ENCODE measurements around the gene SPTBN1.

The SPTBN1 gene

DNA sequence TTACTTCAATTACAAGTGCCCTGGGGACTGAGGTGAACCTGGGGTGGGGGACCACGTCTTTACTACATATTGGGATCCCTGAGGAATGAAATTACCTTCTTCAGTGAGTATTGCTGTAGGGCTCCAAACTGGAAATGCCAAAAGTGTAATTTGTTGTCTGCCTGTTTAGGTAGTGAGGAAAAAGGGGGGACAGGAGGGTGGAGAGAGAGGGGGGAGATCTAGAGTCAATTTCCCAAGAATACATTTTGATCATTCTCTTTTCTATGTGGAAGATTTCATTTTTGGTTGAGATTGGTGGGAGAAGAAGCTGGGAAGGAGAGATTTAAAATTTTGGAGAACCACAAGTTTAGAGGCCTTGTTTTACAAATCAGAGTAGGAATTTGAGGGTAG, 101.1 kb downstream of the SPTBN1 start:
- Histone ChIP-seq H3K27ac (replicated peaks; ENCODE audit: low read length) (no peak overlapping the region), H4K91ac (ENCODE audit: low read depth, low read length, poor library complexity) (no peak overlapping the region), H3K27me3 (ENCODE audit: control insufficient read depth in 3 of 3, insufficient read depth in 3 of 3, low read depth in 1 of 3, low read length in 3 of 3) (no peaks in the 10 kb centered on the region), H3K4me2 (ENCODE audit: insufficient read depth, low read length, poor library complexity, severe bottlenecking) (peak overlapping the region; percentile 70), H3K79me1 (ENCODE audit: low read depth, low read length) (no peaks in the 10 kb centered on the region), H2BK5ac (ENCODE audit: low read length) (no peak overlapping the region), H3K36me3 (replicated peaks in 1 of 2; ENCODE audit: control insufficient read depth in 2 of 2, insufficient read depth in 2 of 2, low read length in 2 of 2) (no peaks in the 10 kb centered on the region), H2AFZ (ENCODE audit: low read length) (peak overlapping the region; percentile 95), H2BK12ac (ENCODE audit: low read length) (no peak overlapping the region), H3K23ac (ENCODE audit: low read depth, low read length, poor library complexity) (no peak overlapping the region), H3K4ac (ENCODE audit: low read length) (no peak overlapping the region), H3K4me1 (ENCODE audit: control insufficient read depth in 2 of 2, insufficient read depth in 1 of 2, low read depth in 1 of 2, low read length in 2 of 2) (peaks cover 2 to 13% of the 10 kb centered on the region in 2 donors), H3K9ac (ENCODE audit: low read depth, low read length, poor library complexity) (no peak overlapping the region), H2AK5ac (ENCODE audit: low read depth, low read length) (no peak overlapping the region), H4K8ac (ENCODE audit: low read depth, low read length) (no peak overlapping the region), H3K9me3 (replicated peaks in 1 of 2; ENCODE audit: control insufficient read depth in 2 of 2, insufficient read depth in 1 of 2, low read depth in 1 of 2, low read length in 2 of 2) (no peaks in the 10 kb centered on the region), H3K18ac (ENCODE audit: low read length) (no peak overlapping the region), H3K4me3 (ENCODE audit: low read length in 2 of 2) (peak overlapping the region in 1 of 2 donors; percentile 59), H2BK120ac (ENCODE audit: low read depth, low read length) (no peak overlapping the region), H2BK15ac (ENCODE audit: low read length) (no peak overlapping the region), H3K14ac (ENCODE audit: low read length) (no peak overlapping the region)
- DNase-seq (ENCODE audit: low spot score) = no peak
- WGBS, 2 donors (ENCODE audit: extremely low coverage in 2 of 2, insufficient read length in 2 of 2, insufficient replicate concordance in 1 of 2) = no CpG with 5 or more reads among the region's 1 CpG

DNA sequence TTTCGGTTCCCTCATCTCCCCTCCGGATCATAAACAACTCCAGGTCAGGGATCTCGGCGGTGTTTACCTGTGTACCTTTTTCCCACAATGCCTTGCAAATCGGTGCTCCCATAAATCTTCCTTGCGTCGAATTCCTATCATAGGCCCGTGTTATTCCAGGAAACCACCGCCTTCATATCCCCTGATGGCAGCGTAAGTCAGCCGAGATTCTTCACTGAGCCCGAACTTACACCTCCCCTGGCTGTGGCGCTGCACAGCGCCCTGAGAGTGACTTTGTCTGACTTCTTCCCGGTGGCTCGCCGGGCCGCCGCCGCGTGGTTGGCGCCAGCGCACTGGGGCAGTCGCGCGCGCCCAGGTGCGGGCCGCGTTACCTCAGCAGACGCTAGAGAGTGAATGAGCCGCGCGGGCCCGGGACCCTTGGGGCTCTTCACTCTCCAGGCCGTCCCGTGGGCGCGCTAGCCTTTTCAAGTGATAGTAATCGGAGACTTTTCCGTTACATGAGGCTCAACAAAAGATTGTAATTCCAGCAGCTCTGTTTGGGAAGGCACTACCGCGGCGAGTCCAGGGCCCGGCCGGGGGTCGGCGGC, 101.6 kb downstream of the SPTBN1 start:
- H3K79me1 ChIP-seq (ENCODE audit: low read depth, low read length) = no peaks in the 10 kb centered on the region
- H4K8ac ChIP-seq (ENCODE audit: low read depth, low read length) = no peak overlapping the region
- DNase-seq (ENCODE audit: low spot score) = peak; percentile 67
- no peak overlapping the region for H2BK120ac ChIP-seq (ENCODE audit: low read depth, low read length)
- H3K27ac ChIP-seq (replicated peaks; ENCODE audit: low read length) = peak overlapping the region; percentile 84
- H3K4me1 ChIP-seq (ENCODE audit: control insufficient read depth in 2 of 2, insufficient read depth in 1 of 2, low read depth in 1 of 2, low read length in 2 of 2) = peaks cover 2 to 13% of the 10 kb centered on the region in 2 donors
- peak overlapping the region; percentile 70 for H3K4me2 ChIP-seq (ENCODE audit: insufficient read depth, low read length, poor library complexity, severe bottlenecking)
- peak overlapping the region; percentile 95 for H2AFZ ChIP-seq (ENCODE audit: low read length)
- WGBS, 2 donors (ENCODE audit: extremely low coverage in 2 of 2, insufficient read length in 2 of 2, insufficient replicate concordance in 1 of 2) = no CpG with 5 or more reads among the region's 48 CpGs
- H3K27me3 ChIP-seq (ENCODE audit: control insufficient read depth in 3 of 3, insufficient read depth in 3 of 3, low read depth in 1 of 3, low read length in 3 of 3) = no peaks in the 10 kb centered on the region
- no peak overlapping the region for H2AK5ac ChIP-seq (ENCODE audit: low read depth, low read length)
- no peaks in the 10 kb centered on the region for H3K36me3 ChIP-seq (replicated peaks in 1 of 2; ENCODE audit: control insufficient read depth in 2 of 2, insufficient read depth in 2 of 2, low read length in 2 of 2)
- no peak overlapping the region for H3K14ac ChIP-seq (ENCODE audit: low read length)
- no peaks in the 10 kb centered on the region for H3K9me3 ChIP-seq (replicated peaks in 1 of 2; ENCODE audit: control insufficient read depth in 2 of 2, insufficient read depth in 1 of 2, low read depth in 1 of 2, low read length in 2 of 2)
- H3K4ac ChIP-seq (ENCODE audit: low read length) = no peak overlapping the region
- peak overlapping the region; percentile 82 for H3K18ac ChIP-seq (ENCODE audit: low read length)
- H3K9ac ChIP-seq (ENCODE audit: low read depth, low read length, poor library complexity) = peak overlapping the region; percentile 54
- peak overlapping the region; percentile 59 to 91 for H3K4me3 ChIP-seq (ENCODE audit: low read length in 2 of 2)
- H3K23ac ChIP-seq (ENCODE audit: low read depth, low read length, poor library complexity) = no peak overlapping the region
- no peak overlapping the region for H2BK5ac ChIP-seq (ENCODE audit: low read length)
- H2BK12ac ChIP-seq (ENCODE audit: low read length) = no peak overlapping the region
- no peak overlapping the region for H2BK15ac ChIP-seq (ENCODE audit: low read length)
- no peak overlapping the region for H4K91ac ChIP-seq (ENCODE audit: low read depth, low read length, poor library complexity)

DNA sequence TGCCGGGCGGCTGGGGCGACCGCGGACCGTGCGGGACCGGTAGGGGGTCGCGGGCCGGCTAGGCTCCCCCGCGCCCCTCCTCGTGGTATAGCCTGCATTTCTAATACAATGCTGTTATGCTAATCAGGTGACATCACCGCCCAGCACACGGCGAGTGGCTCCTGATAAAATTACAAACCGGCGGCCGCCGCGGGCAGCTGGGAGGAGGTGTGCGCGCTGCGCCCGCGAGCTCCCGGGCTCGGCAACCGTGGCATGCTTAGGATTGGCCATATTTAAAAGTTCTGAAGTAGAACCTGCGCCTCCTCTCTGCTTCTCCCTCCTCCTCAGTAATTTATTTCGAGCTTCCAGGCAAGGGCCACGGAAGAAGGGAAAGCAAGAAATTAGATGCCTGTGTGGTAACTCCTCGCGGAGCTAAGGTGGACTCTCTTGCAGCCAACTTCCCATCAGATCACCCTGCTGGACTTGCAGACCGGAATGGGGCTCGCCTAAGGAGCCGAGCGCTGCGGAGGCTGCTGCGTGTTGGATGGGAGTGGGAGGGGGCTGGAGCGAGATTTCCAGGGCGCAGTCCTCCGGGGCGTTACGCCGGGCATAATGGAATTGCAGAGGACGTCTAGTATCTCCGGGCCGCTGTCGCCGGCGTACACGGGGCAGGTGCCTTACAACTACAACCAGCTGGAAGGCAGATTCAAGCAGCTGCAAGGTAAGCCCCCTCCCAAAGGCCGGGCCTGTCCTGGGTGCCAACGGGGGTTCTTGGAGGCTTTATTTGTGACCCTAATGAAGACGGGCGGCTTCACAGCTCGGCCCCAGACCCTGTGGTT, 102.3 kb downstream of the SPTBN1 start:
- no peak overlapping the region for H3K23ac ChIP-seq (ENCODE audit: low read depth, low read length, poor library complexity)
- H3K27me3 ChIP-seq (ENCODE audit: control insufficient read depth in 3 of 3, insufficient read depth in 3 of 3, low read depth in 1 of 3, low read length in 3 of 3) = no peaks in the 10 kb centered on the region
- H3K4me1 ChIP-seq (ENCODE audit: control insufficient read depth in 2 of 2, insufficient read depth in 1 of 2, low read depth in 1 of 2, low read length in 2 of 2) = peaks cover 2 to 13% of the 10 kb centered on the region in 2 donors
- no peaks in the 10 kb centered on the region for H3K36me3 ChIP-seq (replicated peaks in 1 of 2; ENCODE audit: control insufficient read depth in 2 of 2, insufficient read depth in 2 of 2, low read length in 2 of 2)
- no peak overlapping the region for H4K8ac ChIP-seq (ENCODE audit: low read depth, low read length)
- peak overlapping the region; percentile 59 to 91 for H3K4me3 ChIP-seq (ENCODE audit: low read length in 2 of 2)
- no peak overlapping the region for H2BK15ac ChIP-seq (ENCODE audit: low read length)
- H2AFZ ChIP-seq (ENCODE audit: low read length) = peak overlapping the region; percentile 95
- H2AK5ac ChIP-seq (ENCODE audit: low read depth, low read length) = no peak overlapping the region
- no peak overlapping the region for H3K4ac ChIP-seq (ENCODE audit: low read length)
- H3K9ac ChIP-seq (ENCODE audit: low read depth, low read length, poor library complexity) = peak overlapping the region; percentile 89
- WGBS, 2 donors (ENCODE audit: extremely low coverage in 2 of 2, insufficient read length in 2 of 2, insufficient replicate concordance in 1 of 2) = no CpG with 5 or more reads among the region's 59 CpGs
- peak overlapping the region; percentile 70 for H3K4me2 ChIP-seq (ENCODE audit: insufficient read depth, low read length, poor library complexity, severe bottlenecking)
- peak overlapping the region; percentile 59 for H3K14ac ChIP-seq (ENCODE audit: low read length)
- H2BK120ac ChIP-seq (ENCODE audit: low read depth, low read length) = no peak overlapping the region
- H3K18ac ChIP-seq (ENCODE audit: low read length) = peak overlapping the region; percentile 94
- DNase-seq (ENCODE audit: low spot score) = peak; percentile 79
- H4K91ac ChIP-seq (ENCODE audit: low read depth, low read length, poor library complexity) = no peak overlapping the region
- H2BK12ac ChIP-seq (ENCODE audit: low read length) = no peak overlapping the region
- H3K27ac ChIP-seq (replicated peaks; ENCODE audit: low read length) = peak overlapping the region; percentile 84
- no peaks in the 10 kb centered on the region for H3K9me3 ChIP-seq (replicated peaks in 1 of 2; ENCODE audit: control insufficient read depth in 2 of 2, insufficient read depth in 1 of 2, low read depth in 1 of 2, low read length in 2 of 2)
- no peaks in the 10 kb centered on the region for H3K79me1 ChIP-seq (ENCODE audit: low read depth, low read length)
- no peak overlapping the region for H2BK5ac ChIP-seq (ENCODE audit: low read length)

DNA sequence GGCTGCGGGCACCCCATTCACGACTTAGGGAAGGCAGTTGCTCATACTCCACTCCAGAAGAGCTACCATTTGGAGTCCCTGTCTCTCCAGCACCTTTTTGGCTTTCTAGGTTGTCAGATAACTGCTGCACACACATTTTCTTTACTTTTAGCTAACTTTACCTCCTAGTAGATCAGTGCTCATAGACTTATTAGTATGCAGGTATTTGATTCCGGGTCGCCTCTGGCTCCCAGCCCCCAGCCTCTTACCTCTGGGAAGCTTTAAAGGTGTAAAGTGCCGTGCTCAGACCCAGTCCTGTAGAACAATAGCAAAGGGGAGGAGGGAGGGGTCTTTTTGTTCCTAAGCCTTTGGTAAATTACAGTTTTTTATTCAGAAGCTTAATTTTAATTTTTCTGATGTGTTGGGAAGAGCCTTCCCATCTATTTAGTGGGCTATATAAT, 102.9 kb downstream of the SPTBN1 start:
- WGBS, 2 donors (ENCODE audit: extremely low coverage in 2 of 2, insufficient read length in 2 of 2, insufficient replicate concordance in 1 of 2) = no CpG with 5 or more reads among the region's 5 CpGs
- Histone ChIP-seq H3K27me3 (ENCODE audit: control insufficient read depth in 3 of 3, insufficient read depth in 3 of 3, low read depth in 1 of 3, low read length in 3 of 3) (no peaks in the 10 kb centered on the region), H3K18ac (ENCODE audit: low read length) (peak overlapping the region; percentile 94), H3K36me3 (replicated peaks in 1 of 2; ENCODE audit: control insufficient read depth in 2 of 2, insufficient read depth in 2 of 2, low read length in 2 of 2) (no peaks in the 10 kb centered on the region), H2BK5ac (ENCODE audit: low read length) (no peak overlapping the region), H3K23ac (ENCODE audit: low read depth, low read length, poor library complexity) (no peak overlapping the region), H3K14ac (ENCODE audit: low read length) (peak overlapping the region; percentile 59), H3K79me1 (ENCODE audit: low read depth, low read length) (no peaks in the 10 kb centered on the region), H3K9ac (ENCODE audit: low read depth, low read length, poor library complexity) (peak overlapping the region; percentile 89), H3K4me3 (ENCODE audit: low read length in 2 of 2) (peak overlapping the region; percentile 59 to 91), H3K4me1 (ENCODE audit: control insufficient read depth in 2 of 2, insufficient read depth in 1 of 2, low read depth in 1 of 2, low read length in 2 of 2) (peaks cover 2 to 13% of the 10 kb centered on the region in 2 donors), H2AFZ (ENCODE audit: low read length) (peak overlapping the region; percentile 95), H4K91ac (ENCODE audit: low read depth, low read length, poor library complexity) (no peak overlapping the region), H3K9me3 (replicated peaks in 1 of 2; ENCODE audit: control insufficient read depth in 2 of 2, insufficient read depth in 1 of 2, low read depth in 1 of 2, low read length in 2 of 2) (no peaks in the 10 kb centered on the region), H2BK12ac (ENCODE audit: low read length) (no peak overlapping the region), H4K8ac (ENCODE audit: low read depth, low read length) (no peak overlapping the region), H2BK15ac (ENCODE audit: low read length) (no peak overlapping the region), H3K4me2 (ENCODE audit: insufficient read depth, low read length, poor library complexity, severe bottlenecking) (peak overlapping the region; percentile 70), H3K4ac (ENCODE audit: low read length) (no peak overlapping the region), H2AK5ac (ENCODE audit: low read depth, low read length) (no peak overlapping the region), H3K27ac (replicated peaks; ENCODE audit: low read length) (peak overlapping the region; percentile 84), H2BK120ac (ENCODE audit: low read depth, low read length) (no peak overlapping the region)
- DNase-seq (ENCODE audit: low spot score) = no peak
